Measurements from ENCODE around the gene SLC38A4. TPM values are rescaled to one million over a fixed set of nuclear protein-coding genes. Genes with fewer than 3 reads are reported as not detected.

SLC38A4 gene
- total RNA-seq, 1 experiment from 2014 or later = not detected

DNA sequence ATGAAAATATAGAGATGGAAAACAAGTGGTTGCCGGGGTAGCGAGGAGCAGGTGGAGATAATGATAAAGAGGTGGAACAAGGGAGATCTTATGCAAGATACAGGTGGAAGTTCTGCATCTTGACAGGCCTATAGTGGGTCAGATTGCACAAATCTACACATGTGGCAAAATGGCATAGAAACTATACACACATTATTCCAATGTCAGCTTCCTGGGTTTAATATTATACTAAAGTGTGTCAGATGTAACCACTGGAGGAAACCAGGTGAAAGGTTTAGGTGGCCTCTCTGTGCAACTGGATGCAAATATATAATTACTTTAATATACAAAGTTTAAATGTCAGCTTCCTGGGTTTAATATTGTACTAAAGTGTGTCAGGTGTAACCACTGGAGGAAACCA lies 1.1 kb downstream of the SLC38A4 start:
- Histone ChIP-seq H3K27me3 (ENCODE audit: insufficient read depth, low read length) (no peaks in the 10 kb centered on the region), H3K9ac (ENCODE audit: low read length) (no peak overlapping the region), H3K9me3 (ENCODE audit: control insufficient read depth in 1 of 2, insufficient read depth in 1 of 2, low read depth in 1 of 2, low read length in 2 of 2) (no peaks in the 10 kb centered on the region), H3K27ac (ENCODE audit: low read depth, low read length) (no peak overlapping the region), H3K4me1 (ENCODE audit: control insufficient read depth in 1 of 2, insufficient read depth in 2 of 2, low read length in 2 of 2) (no peaks in the 10 kb centered on the region), H2AFZ (ENCODE audit: low read depth, low read length, poor library complexity, severe bottlenecking) (no peak overlapping the region), H3K36me3 (ENCODE audit: control insufficient read depth in 1 of 2, insufficient read depth in 2 of 2, low read length in 2 of 2) (no peaks in the 10 kb centered on the region), H4K20me1 (ENCODE audit: insufficient read depth) (no peaks in the 10 kb centered on the region), H3K79me2 (ENCODE audit: insufficient read depth, low read length) (no peaks in the 10 kb centered on the region), H3K4me2 (ENCODE audit: low read length) (no peak overlapping the region), H3K9me2 (ENCODE audit: insufficient read depth) (no peaks in the 10 kb centered on the region), H3K4me3 (replicated peaks in 1 of 2; ENCODE audit: low read depth in 1 of 2, low read length in 2 of 2) (no peak overlapping the region)
- no TSS peak for BruUV-seq (replicated peaks)
- ChIA-PET RAD21 (ENCODE audit: low non-redundant PET in 1 of 2, low total read pairs in 2 of 2, uncharacterized antibody in 2 of 2, unreplicated experiment in 2 of 2) (no interaction called here), POLR2A (no interaction called here), CTCF (no interaction called here)
- no peak for TF ChIP-seq EGR1 (IDR thresholded peaks at IDR 0.05; ENCODE audit: low read depth)
- TF ChIP-seq EZH2 (IDR thresholded peaks at IDR 0.05) = no peak
- TF ChIP-seq EZH2phosphoT487 (IDR thresholded peaks at IDR 0.05; ENCODE audit: borderline replicate concordance) = no peak
- TF ChIP-seq ZNF274 (IDR thresholded peaks at IDR 0.05; ENCODE audit: low read depth, low read length) = no peak
- no peak for TF ChIP-seq JUND (IDR thresholded peaks at IDR 0.05)
- TF ChIP-seq, protein P1, sequence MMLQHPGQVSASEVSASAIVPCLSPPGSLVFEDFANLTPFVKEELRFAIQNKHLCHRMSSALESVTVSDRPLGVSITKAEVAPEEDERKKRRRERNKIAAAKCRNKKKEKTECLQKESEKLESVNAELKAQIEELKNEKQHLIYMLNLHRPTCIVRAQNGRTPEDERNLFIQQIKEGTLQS (IDR thresholded peaks at IDR 0.05) = no peak
- TF ChIP-seq SP1 (IDR thresholded peaks at IDR 0.05; ENCODE audit: low read depth) = no peak
- TF ChIP-seq YY1 (IDR thresholded peaks at IDR 0.05; ENCODE audit: extremely low read depth, insufficient replicate concordance, low read depth, low read length) = no peak
- TF ChIP-seq TCF7L2 (IDR thresholded peaks at IDR 0.05; ENCODE audit: borderline replicate concordance, extremely low read depth, insufficient read depth, insufficient read length) = no peak
- TF ChIP-seq POLR2AphosphoS5 (IDR thresholded peaks at IDR 0.05; ENCODE audit: low read depth, low read length) = no peak
- no peak for TF ChIP-seq SIN3A (IDR thresholded peaks at IDR 0.05; ENCODE audit: low read depth)
- no peak for TF ChIP-seq FOSL1 (IDR thresholded peaks at IDR 0.05; ENCODE audit: low read depth)
- TF ChIP-seq, protein P2, sequence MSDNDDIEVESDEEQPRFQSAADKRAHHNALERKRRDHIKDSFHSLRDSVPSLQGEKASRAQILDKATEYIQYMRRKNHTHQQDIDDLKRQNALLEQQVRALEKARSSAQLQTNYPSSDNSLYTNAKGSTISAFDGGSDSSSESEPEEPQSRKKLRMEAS (IDR thresholded peaks at IDR 0.05) = no peak
- TF ChIP-seq, protein P3, sequence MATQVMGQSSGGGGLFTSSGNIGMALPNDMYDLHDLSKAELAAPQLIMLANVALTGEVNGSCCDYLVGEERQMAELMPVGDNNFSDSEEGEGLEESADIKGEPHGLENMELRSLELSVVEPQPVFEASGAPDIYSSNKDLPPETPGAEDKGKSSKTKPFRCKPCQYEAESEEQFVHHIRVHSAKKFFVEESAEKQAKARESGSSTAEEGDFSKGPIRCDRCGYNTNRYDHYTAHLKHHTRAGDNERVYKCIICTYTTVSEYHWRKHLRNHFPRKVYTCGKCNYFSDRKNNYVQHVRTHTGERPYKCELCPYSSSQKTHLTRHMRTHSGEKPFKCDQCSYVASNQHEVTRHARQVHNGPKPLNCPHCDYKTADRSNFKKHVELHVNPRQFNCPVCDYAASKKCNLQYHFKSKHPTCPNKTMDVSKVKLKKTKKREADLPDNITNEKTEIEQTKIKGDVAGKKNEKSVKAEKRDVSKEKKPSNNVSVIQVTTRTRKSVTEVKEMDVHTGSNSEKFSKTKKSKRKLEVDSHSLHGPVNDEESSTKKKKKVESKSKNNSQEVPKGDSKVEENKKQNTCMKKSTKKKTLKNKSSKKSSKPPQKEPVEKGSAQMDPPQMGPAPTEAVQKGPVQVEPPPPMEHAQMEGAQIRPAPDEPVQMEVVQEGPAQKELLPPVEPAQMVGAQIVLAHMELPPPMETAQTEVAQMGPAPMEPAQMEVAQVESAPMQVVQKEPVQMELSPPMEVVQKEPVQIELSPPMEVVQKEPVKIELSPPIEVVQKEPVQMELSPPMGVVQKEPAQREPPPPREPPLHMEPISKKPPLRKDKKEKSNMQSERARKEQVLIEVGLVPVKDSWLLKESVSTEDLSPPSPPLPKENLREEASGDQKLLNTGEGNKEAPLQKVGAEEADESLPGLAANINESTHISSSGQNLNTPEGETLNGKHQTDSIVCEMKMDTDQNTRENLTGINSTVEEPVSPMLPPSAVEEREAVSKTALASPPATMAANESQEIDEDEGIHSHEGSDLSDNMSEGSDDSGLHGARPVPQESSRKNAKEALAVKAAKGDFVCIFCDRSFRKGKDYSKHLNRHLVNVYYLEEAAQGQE (IDR thresholded peaks at IDR 0.05; ENCODE audit: low read depth) = no peak
- no peak for TF ChIP-seq CTCF (IDR thresholded peaks at IDR 0.05 in 2 of 3, conservative IDR thresholded peaks at IDR 0.05 in 1 of 3; ENCODE audit: borderline replicate concordance in 1 of 3, insufficient read depth in 1 of 3, low read depth in 2 of 3, low read length in 2 of 3)
- intact Hi-C loops (cut with micrococcal nuclease) = no loop called here
- no peak for DNase-seq (ENCODE audit: low read depth, low spot score)
- ATAC-seq = no peak

Measured in HCT116 (cell line).